NCI-H1436 (cell line): ENCODE data around the gene AOPEP.
"Not testable (repeated sequence)": the region's sequence is repeated elsewhere in the genome, so short reads cannot be mapped to it uniquely, and the experiment has no call there.

Experiments used
- DNase-seq: peaks from one replicate; lab custom pipeline; 2025; lab: John Stamatoyannopoulos, UW

The AOPEP gene

GRCh38 chr9:94965631-94966030 is 239.1 kb downstream of the AOPEP start:
- DNase-seq = not testable (repeated sequence)

- DNase-seq = not testable (repeated sequence)
Measured at GRCh38 chr9:94966046-94966445, 239.5 kb downstream of the AOPEP start.

- DNase-seq = no peak
Measured at GRCh38 chr9:94967482-94967881, 241.0 kb downstream of the AOPEP start.

GRCh38 chr9:94971378-94972131 is 245.1 kb downstream of the AOPEP start:
- DNase-seq = no peak

GRCh38 chr9:94973451-94973941 is 247.0 kb downstream of the AOPEP start:
- DNase-seq = no peak

- no peak for DNase-seq
Measured at GRCh38 chr9:94974154-94974879, 247.8 kb downstream of the AOPEP start.

GRCh38 chr9:94975480-94975879 is 249.0 kb downstream of the AOPEP start:
- DNase-seq = no peak

- no peak for DNase-seq
Measured at GRCh38 chr9:94976077-94976476, 249.6 kb downstream of the AOPEP start.

- DNase-seq = no peak
Measured at GRCh38 chr9:94977416-94977815, 250.9 kb downstream of the AOPEP start.

GRCh38 chr9:94979904-94980507 is 253.5 kb downstream of the AOPEP start:
- DNase-seq = no peak

- no peak for DNase-seq
Measured at GRCh38 chr9:94980947-94981722, 254.6 kb downstream of the AOPEP start.

- no peak for DNase-seq
Measured at GRCh38 chr9:94981723-94982090, 255.2 kb downstream of the AOPEP start.

GRCh38 chr9:94982211-94982610 is 255.7 kb downstream of the AOPEP start:
- no peak for DNase-seq

GRCh38 chr9:94983552-94983951 is 257.1 kb downstream of the AOPEP start:
- DNase-seq = no peak

- DNase-seq = no peak
Measured at GRCh38 chr9:94984891-94985476, 258.5 kb downstream of the AOPEP start.

GRCh38 chr9:94985649-94986048 is 259.1 kb downstream of the AOPEP start:
- DNase-seq = no peak

GRCh38 chr9:94987731-94988130 is 261.2 kb downstream of the AOPEP start:
- DNase-seq = no peak

- no peak for DNase-seq
Measured at GRCh38 chr9:94990897-94991561, 264.5 kb downstream of the AOPEP start.

- no peak for DNase-seq
Measured at GRCh38 chr9:94991961-94992907, 265.7 kb downstream of the AOPEP start.
